HG03064 (cell line): ENCODE measurements around the gene AMN.

Experiments
- ATAC-seq: cut with Tn5 transposase; IDR thresholded peaks from one replicate; pipeline ENCODE4 v1.9.1; 2021; ENCODE audit warnings: low read depth; ENCODE audit not compliant: unreplicated experiment

AMN gene

GRCh38 chr14:102942069-102942468, 19.6 kb downstream of the AMN start:
- no peak for ATAC-seq

GRCh38 chr14:102943454-102943853, 21.0 kb downstream of the AMN start:
- no peak for ATAC-seq

GRCh38 chr14:102943979-102944378, 21.5 kb downstream of the AMN start:
- no peak for ATAC-seq

GRCh38 chr14:102944448-102945330, 22.2 kb downstream of the AMN start:
- no peak for ATAC-seq

- no peak for ATAC-seq
These were observed 23.1 kb downstream of the AMN start for GRCh38 chr14:102945346-102946130.

GRCh38 chr14:102947321-102948103, 25.0 kb downstream of the AMN start:
- no peak for ATAC-seq

GRCh38 chr14:102948698-102949061, 26.2 kb downstream of the AMN start:
- ATAC-seq, result no peak

GRCh38 chr14:102949062-102949800, 26.8 kb downstream of the AMN start:
- no peak for ATAC-seq

- ATAC-seq, result no peak
These were observed 27.5 kb downstream of the AMN start for GRCh38 chr14:102949801-102950451.

GRCh38 chr14:102951034-102951433, 28.6 kb downstream of the AMN start:
- ATAC-seq, result no peak

GRCh38 chr14:102951799-102952198, 29.3 kb downstream of the AMN start:
- ATAC-seq, result no peak

GRCh38 chr14:102952276-102952675, 29.8 kb downstream of the AMN start:
- no peak for ATAC-seq

- ATAC-seq, result no peak
These were observed 30.6 kb downstream of the AMN start for GRCh38 chr14:102953100-102953499.

- ATAC-seq, result no peak
These were observed 31.8 kb downstream of the AMN start for GRCh38 chr14:102954081-102954789.

- ATAC-seq, result no peak
These were observed 33.4 kb downstream of the AMN start for GRCh38 chr14:102955636-102956408.

- ATAC-seq, result no peak
These were observed 34.8 kb downstream of the AMN start for GRCh38 chr14:102957222-102957621.

GRCh38 chr14:102958461-102958860, 36.0 kb downstream of the AMN start:
- no peak for ATAC-seq

GRCh38 chr14:102962111-102962627, 39.7 kb downstream of the AMN start:
- ATAC-seq, result no peak
